ENCODE results near the gene METTL3. TPM values are rescaled to one million over a fixed set of nuclear protein-coding genes. Genes with fewer than 3 reads are reported as not detected.

Gene METTL3
- total RNA-seq, 1 experiment from 2014 or later, result 121 TPM

DNA sequence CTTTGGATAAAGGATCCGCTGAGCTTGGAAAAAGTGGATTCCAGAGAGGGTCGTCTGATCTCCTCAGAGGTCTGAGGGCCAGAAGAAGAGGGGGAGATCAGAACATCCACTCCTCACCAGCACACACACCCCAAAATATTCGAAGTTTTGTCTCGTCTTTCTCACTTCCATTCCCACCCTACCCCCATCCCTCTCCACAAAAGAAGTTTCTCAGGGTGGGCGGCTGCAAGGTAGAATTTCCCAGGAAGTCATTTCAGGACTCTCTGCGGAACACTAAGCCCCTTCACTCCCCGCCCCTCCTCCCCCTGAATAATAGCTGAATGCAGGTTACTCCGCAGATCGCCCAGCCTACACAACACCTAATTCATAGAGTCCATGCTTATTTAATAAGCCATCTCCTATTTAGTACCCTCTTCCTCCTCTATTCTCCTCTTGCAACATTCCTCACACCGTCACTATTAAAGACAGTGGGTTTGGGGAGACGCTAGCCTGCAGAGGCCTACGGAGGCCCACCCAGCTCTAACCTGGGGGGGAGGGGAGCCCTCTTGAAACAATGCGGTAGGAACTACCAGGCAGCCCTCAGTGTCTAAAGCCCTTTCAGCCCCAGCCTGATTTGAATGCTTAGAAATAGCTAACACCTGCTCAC, 15.7 kb upstream of the METTL3 start:
- no peak for DNase-seq (ENCODE audit: low read depth)

DNA sequence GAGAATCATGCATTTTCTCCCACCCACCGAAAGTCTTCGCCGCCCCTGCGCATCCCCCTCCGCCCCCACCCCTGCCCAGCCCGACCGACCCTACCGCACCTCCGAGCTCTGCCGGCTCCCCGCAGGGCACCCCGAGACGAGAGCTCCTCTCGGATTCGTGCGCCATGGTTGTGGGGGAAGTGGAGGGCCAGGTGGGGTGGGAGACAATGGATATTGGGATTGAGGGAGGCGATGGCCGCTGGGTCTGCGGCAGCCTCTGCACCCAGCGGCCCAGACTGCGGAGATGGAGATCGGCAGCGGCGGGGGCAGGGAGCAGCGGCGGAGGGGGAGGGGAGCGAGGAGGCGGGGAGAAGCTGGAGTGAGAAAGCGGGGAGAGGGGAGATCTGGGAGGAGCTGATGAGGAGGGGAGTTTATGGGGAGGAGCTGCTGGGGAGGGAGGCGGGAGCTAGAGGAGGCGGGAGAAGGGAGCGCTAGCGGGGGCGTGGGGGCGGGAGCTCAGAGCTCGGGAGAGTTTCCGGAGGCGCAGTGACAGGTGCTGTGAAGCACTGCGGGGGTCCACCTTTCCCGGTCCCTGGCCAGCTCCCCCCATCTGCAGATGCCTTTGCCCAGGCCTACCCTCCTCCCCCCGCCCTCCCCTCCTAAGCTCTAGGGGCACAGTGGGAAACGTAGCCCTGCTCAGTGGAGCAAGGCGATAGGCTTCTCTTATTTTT, 15.0 kb upstream of the METTL3 start, which contains the start of gene SALL2:
Gene SALL2, minus strand, starts transcription at position 385 of the 710 bp plus-strand sequence. Its CDS starts 219 bp downstream, at position 166.
- peak; percentile 78 for DNase-seq (ENCODE audit: low read depth)

DNA sequence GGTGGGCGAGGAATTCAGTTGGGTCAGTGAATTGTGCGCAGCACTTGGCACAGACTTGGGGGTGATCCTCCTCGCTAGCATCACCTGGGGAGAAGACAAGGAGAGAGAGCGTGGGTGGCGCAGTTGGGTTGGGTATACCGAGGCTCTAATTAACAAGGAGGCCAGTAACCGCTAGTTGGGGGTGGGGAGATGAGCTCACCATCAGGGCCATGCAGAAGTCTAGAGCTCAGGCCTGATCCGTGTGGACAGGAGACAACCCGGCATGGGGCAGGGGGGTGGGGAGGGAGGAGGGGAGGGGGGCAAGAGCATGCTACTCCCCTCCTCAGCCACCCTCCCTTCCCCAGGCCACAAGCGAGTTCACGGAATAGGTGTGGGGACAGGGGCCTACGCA, 14.4 kb upstream of the METTL3 start:
- peak; percentile 20 for DNase-seq (ENCODE audit: low read depth)

DNA sequence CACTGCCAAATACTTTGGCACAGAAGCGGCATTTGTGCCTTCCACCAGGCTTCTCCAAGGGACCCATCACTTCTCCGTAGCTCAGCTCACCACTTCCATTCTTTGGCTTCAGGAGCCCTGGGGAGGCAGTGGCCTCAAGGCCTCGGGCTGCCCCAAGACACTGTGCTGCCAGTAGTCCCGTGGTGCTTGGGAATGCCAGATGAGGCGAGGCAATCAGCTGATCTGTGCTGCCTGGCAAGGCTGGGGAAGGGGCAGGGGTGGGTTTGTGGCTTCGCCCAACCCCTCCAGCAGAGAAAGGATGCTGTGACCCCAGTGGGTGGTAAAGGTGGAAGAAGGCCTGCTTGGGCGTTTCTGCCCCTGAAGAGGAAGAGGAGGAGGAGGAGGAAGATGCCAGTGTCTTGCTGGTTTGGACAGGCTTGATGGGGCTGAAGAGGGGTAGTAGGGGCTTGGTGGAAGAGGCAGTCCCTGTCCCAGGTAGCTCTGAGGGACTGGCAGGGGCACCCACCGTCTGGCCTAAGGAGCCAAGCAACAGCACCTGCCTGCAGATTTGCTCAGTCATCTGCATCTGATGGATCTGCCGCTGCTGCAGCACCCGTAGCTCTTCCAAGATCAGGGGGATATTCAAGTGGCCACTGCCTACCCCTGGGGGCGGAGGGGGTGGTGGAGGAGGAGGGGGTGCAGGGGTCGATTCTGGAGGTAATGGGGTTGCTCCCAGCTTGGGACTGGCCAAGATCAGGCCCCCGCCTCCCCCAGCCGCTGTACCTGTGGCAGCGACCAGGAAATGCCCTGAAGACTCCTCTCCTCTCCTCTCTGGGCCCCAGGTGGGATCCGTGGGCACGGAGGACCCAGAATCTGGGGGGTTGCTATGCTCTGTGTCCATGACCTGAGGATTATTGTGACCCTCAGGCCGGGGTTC, 13.7 kb upstream of the METTL3 start:
- DNase-seq (ENCODE audit: low read depth), result no peak

DNA sequence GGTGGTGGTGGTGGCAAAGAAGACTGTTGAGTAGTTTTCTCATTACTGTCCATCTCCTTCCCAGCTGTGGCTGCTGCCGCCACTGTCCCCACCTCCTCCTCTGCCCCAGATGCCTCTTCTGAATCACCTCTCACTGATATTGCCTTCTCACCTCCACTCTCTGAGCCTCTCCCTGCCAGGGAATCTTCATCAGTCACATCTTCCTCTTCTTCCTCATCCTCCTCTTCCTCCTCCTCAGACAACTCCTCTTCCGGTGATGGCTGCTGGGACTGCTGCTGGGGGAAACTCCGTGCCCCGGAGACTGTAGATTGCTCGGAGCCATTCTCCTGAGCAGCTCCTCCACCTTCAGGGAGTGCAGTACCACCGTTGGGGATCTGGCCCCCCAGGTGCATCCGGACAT, 12.1 kb upstream of the METTL3 start:
- no peak for DNase-seq (ENCODE audit: low read depth)

DNA sequence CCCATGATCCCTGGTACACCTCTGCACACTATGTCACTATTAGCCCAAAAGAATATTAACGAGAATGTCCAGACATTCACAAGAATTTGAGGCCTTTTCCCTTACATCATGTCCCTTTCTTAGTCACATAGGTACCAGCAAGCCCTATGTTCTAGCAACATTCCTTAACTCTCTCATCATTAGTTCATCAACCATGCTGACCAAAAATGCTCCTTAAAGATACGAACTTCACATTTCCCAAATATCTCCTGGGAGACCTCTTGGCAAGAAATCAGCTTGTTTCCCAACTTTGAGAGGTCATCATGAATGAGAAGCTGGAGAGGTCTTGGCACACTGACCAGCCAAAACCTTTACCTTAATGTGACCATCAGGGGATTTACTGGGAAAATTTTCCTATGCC, 10.4 kb upstream of the METTL3 start:
- DNase-seq (ENCODE audit: low read depth), result no peak

DNA sequence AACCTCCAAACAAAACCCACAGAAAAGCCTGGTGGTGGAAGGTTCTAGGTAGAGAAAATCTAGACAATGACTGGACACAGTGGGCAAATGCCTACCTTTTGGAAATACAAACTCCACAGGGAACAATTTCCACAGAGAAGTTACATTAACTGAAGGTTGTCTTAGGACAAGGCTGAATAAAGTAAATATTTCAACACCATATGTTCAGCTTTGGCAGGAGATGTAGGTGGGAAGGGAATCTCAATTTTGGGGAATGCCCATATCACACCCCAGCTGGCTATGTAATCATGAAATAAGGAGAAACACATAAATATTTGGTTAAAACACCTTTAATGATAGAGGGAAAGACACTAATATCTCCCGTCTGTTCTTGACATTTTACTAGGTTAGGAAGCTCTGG, 9.6 kb upstream of the METTL3 start:
- DNase-seq (ENCODE audit: low read depth), result no peak

DNA sequence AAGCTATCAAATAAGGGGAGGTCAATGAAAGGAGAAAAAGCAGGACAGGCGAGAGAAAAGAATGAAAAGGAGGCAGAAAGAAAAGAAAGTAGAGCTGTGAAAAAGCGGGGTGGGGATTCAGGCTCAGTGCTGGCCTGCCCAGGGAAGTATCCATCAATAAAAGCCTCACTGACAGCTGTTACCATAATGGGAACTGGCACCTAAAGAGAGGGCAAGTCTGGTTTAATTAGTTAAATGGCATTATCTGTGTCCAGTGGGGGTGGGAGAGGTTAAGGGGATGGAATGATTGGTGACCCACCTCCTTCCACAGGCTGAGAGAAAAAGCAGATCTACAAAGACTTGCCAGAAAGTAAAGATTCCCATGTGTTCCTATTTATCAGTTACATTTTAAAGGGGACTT, 7.6 kb upstream of the METTL3 start:
- no peak for DNase-seq (ENCODE audit: low read depth)

DNA sequence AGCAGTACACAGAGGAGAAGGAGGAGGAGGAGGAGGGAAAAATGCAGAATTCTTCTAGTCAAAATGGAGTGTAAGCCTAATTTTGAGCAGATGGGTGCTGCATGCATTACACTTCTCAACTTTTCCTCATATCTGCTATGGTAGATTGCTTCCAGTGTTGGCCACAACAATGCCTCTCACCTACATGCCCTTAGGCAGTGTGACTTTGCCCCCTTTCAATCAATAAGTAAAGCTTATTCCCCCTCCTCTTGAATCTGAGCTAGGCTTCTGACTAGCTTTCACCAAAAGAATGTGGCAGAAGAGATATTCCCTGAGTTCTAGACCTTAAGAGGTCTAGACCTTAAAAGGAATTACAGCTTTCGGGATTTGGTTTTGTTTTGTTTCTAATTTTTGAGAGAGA, 3.2 kb upstream of the METTL3 start:
- no peak for DNase-seq (ENCODE audit: low read depth)

DNA sequence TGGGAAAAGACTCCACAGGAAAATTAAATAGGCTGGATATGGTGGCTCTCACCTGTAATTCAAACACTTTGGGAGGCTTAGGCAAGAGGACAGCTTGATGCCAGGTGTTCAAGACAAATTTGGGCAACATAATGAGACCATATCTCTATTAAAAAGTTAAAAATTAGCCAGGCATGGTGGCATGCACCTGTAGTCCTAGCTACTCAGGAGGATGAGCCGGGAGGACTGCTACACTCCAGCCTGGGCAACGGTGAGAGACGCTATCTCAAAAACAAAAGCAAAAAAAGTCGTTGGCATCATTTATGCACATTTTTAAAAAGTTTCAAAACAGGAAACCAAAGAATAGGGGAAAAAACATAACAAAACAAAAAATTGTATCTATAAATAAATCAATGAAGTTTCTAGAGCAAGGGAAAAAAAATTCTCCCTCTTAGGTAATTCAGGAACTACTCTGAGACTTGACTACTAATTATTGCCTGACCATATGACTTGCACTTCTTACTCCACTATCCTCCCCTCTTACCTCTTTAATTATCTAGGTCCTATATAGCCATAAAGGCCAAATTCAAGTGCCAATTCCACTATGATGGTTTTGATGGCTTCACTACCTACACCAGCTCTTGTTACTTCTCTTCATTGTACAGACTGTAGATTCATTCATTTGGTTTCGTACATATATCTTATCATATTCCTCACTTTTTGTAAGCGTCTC, 1.6 kb downstream of the METTL3 start:
- DNase-seq (ENCODE audit: low read depth), result no peak

DNA sequence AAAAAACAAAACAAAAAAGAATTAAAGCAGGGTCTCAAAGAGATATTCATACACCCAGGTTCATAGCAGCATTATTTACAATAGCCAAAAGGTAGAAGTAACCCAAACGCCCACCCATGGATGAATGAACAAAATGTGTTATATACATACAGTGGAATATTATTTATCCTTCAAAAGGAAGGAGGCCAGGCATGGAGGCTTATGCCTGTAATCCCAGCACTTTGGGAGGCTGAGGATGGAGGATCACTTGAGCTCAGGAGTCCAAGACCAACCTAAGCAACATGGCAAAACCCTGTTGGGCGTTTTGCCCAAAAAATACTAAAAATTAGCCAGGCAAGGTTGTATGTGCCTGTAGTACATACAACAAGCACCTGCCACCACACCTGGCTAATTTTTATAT, 4.6 kb downstream of the METTL3 start:
- DNase-seq (ENCODE audit: low read depth), result no peak

DNA sequence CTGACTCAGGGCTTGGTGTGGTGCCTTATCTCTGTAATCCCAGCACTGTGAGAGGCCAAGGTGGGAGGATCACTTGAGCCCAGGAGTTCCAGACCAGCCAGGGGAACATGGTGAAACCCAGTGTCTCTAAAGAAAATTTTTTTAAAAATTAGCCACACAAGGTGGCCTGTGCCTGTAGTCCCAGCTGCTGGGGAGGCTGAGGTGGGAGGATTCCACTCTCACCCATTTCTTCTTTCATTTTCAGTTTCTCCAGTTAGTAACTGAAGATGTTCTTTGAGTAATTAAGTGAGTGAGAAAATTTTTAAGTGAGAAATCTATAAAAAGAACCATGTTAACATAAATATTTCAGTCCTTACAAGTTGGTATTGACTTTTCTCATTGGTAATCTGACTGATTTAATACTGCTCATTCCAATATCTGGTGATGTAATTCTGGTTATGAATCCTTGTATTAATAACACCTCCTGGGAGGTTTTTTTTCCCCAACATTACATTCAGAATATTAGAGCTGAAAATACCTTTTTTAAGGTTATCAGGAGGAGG, 6.1 kb downstream of the METTL3 start:
- no peak for DNase-seq (ENCODE audit: low read depth)

DNA sequence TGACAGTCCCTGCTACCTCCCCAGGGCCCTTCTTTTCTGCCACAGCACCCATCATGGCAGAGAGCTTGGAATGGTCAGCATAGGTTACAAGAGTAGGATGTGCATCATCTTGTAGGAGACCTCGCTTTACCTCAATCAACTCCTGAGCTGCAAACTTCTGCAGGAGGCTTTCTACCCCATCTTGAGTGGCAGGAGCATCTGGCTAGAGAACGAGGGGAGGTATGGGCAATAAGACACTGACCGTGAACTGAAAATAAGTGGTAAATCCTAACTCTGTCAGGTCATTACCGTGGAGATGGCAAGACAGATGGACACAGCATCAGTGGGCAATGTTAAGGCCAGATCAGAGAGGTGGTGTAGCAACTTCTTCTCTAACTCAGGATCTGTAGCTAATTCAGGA, 7.8 kb downstream of the METTL3 start:
- no peak for DNase-seq (ENCODE audit: low read depth)

DNA sequence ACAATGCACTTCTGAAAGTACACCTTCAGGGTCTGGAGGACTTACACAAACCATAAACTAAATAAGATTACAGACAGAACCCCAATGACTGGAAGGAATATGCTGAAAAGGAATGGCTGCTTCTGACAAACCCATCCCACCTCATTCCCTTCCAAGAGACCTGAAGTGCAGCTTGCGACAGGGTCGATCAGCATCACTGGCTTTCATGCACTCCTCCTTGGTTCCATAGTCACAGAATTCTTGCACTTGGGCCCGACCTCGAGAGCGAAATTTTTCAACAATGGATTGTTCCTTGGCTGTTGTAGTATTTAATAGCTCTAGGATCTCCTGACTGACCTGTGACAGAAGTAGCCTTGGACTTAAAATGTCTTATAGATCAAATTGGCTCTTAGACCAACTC, 9.6 kb downstream of the METTL3 start:
- DNase-seq (ENCODE audit: low read depth), result no peak

DNA sequence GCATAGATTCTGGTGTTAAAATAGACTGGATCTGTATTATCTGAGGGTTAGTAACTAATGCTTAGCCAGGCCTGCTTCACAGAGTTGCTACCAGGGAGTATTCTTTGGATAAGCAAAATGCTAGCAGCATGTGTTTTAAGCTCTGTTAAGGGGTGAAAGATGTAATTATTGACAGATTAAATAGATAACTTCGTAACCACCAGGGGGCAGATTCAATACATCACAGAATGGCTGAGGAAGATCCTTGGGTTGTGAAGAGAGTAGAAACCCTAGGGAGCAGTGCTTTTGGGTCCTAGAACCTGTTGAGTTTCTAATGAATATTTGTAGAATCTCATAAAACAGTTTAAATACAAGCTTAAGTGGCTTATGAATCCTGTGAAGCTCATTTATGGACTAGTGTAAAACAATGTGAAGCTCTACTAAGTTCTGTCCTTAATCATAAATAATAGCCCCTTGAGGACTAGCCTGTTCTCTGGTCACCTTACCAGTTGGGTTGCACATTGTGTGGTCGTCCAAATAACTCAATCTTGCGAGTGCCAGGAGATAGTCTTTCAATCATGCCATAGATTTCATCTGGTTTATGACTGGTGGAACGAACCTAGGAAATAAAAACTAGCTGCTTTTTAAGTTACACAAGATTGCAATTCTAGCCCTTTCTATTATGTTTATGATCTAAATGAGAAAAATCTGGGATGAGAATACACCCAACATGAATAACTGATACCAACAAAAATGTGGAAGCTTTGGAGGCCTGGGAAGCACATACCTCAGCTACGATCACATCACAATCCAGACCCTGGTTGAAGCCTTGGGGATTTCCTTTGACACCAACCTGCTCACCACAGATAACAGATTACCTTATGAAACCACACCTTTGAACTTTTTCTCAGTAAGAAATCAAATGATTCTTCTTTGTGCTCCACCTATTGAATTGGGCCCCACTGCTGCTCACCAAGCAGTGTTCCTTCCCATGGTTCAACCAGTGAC, 12.3 kb downstream of the METTL3 start:
- peak; percentile 13 for DNase-seq (ENCODE audit: low read depth)

DNA sequence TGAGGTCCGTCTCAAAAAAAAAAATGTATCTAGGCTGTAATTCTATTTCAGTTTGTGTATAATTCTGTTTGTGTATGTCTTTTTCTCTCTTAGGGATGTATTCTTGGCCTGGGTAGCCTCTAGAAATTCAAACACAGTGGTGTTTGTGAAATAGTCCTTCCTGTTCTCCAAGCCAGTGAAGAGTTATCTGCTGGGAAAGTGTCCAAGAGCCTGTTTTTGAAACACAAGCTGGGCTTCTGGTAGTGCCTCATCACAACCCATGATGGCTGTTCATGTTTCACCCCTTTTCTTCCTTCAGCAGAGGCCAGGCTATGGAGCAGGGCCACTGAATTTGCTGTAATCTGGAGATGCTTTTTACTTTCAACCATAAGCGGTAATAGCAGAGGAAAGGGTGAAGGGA, 14.7 kb downstream of the METTL3 start:
- no peak for DNase-seq (ENCODE audit: low read depth)

DNA sequence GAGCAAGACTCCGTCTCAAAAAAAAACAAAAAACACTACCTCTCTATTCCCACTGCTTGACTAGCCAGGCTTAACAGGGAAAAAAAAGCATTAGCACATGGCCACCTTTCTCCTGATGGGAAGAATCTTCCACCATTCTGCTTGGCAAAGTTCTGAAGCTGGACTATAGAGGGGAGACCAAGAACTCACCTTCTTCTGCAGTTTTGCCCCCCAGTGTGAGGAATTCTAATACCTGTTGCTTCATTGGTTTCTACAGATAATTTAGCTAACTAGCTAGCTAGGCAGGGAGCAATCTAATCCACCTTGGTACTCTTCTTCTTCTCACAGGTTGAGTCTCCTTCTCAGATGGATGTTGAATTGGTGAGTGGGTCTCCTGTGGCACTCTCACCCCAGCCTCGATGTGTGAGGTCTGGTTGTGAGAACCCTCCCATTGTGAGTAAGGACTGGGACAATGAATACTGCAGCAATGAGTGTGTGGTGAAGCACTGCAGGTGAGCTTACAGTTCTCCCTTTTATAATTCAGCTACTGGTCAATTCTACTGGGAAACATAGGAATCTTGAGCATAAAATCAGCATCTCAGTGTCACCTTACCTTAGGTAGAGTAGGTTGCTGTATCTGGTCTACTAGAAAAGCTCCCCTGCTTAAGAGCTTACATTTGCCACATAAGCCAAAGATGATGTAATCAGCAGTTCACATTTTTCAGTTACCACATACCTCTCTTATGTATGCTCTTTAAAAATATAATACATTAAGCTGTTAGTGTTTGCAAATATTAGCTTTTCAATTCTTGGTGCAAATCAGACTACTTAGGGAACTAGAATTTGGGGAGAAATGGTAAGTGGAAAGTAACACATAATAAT, 16.0 kb downstream of the METTL3 start:
- no peak for DNase-seq (ENCODE audit: low read depth)

DNA sequence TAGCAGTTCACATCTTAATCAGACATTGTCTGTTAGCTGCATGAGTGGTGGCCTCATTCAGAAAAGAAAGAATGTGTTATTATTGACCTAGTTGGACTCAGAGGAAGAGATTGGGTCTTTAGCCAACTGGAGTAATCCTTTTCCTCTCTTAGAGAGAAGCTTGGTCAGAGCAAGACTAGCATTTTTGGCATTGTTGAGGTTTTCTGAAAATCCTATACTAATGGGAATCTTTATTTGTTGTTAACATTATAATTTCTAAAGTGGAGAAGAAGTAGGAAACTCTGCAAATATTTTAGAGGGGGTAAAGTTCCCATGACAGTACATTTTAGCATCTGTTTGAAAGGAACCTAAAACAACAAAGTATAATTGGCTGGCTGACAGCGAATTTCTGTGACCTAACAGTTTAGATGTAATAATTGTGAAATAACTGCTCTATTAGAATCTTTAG, 24.5 kb downstream of the METTL3 start:
- DNase-seq (ENCODE audit: low read depth), result no peak

DNA sequence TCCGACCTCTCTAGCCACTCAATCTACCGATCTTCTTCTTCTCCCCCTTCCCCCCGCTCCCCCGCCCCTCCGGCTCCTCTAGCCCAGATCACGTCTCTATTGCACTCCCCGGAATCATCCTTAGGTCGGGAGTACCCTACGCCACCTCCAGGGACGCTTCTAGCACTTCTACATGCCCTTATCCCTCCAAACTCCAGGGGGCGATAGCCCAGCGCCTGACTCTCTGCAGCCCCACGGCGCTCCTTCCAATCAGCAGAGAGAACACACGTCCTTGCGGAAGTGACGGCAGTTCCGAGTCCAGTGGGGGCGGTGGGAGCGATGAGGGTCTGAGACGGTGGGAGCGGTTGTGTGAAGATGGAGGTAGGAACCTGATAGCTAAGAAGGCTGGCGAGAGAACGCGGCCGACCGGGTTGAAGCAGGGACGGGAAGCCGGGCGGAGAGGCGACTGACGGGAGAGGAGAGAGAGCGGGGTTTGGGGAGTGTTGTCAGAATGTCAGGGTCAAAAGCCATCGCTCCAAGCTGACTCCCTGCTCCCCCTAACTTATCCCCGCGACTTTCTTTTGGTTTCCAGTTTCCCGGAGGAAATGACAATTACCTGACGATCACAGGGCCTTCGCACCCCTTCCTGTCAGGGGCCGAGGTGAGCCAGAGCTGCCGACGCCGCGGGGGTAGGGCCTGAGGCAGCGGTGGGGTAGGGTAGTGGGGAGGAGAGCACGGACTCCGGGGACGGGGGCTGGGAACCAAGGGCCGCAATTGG, 34.0 kb downstream of the METTL3 start, which contains the start of the genes RAB2B and TOX4:
Gene RAB2B, minus strand, starts transcription at position 35 of the 757 bp plus-strand sequence. CDS start 87 bp downstream, outside the sequence.
Gene TOX4, plus strand, starts transcription at position 271 of the 757 bp plus-strand sequence. Its CDS starts 84 bp downstream, at position 355.
- DNase-seq (ENCODE audit: low read depth), result peak; percentile 99
